GM12872 (cell line): ENCODE measurements around the gene DBP.

ENCODE experiments used
- CTCF ChIP-seq: IDR thresholded peaks from 3 replicates; pipeline ENCODE4 v1.5.1; 2011; ENCODE audit warnings: low read depth, mild to moderate bottlenecking, low read length, moderate library complexity; ENCODE audit not compliant: insufficient read depth

DBP gene

GRCh38 chr19:48650974-48651682, 13.9 kb upstream of the DBP start:
- no peak for TF ChIP-seq CTCF

- no peak for TF ChIP-seq CTCF
Observed at GRCh38 chr19:48648134-48648533, 11.0 kb upstream of the DBP start.

- no peak for TF ChIP-seq CTCF
Observed at GRCh38 chr19:48646722-48647216, 9.6 kb upstream of the DBP start.

- TF ChIP-seq CTCF: peak; percentile 81
Observed at GRCh38 chr19:48646001-48646721, 9.0 kb upstream of the DBP start, which contains the start of gene CA11. CA11 (minus strand) TSS chr19:48646187; CDS start chr19:48645632, 555 bp downstream.

- TF ChIP-seq CTCF: no peak
Observed at GRCh38 chr19:48645620-48646000, 8.4 kb upstream of the DBP start.

GRCh38 chr19:48644839-48645619, 7.8 kb upstream of the DBP start:
- TF ChIP-seq CTCF: no peak

- TF ChIP-seq CTCF: no peak
Observed at GRCh38 chr19:48644355-48644754, 7.2 kb upstream of the DBP start.
